Transverse colon (tissue), 4 donors: ENCODE measurements around the gene NDUFA6. TPM values are rescaled to one million over a fixed set of nuclear protein-coding genes. Genes with fewer than 3 reads are reported as not detected.

ENCODE experiments used
- DNase-seq: peaks from one replicate; pipeline ENCODE4 v3.0.0-alpha.2; 2019
- H3K27ac ChIP-seq, 4 donors: fragments of 200-600 bp; sonication (generic); 2 replicates each; pipeline ENCODE4 v1.5.1; 2016 to 2018; ENCODE audit warnings: inconsistent platforms in 4 of 4
- H3K27me3 ChIP-seq: fragments of 200-600 bp; sonication (generic); 2 replicates; pipeline ENCODE4 v1.5.1; 2017; ENCODE audit warnings: inconsistent platforms
- H3K36me3 ChIP-seq, 4 donors: fragments of 200-600 bp; sonication (generic); 2 replicates each; pipeline ENCODE4 v1.5.1; 2017 to 2019; ENCODE audit warnings: inconsistent platforms in 4 of 4
- H3K4me1 ChIP-seq, 4 donors: fragments of 200-600 bp; sonication (generic); 2 replicates each; pipeline ENCODE4 v1.5.1; 2017 to 2020; ENCODE audit warnings: inconsistent platforms in 4 of 4
- H3K4me3 ChIP-seq, 4 donors: fragments of 200-600 bp; sonication (generic); 1 replicate in 1 of 4; 2 replicates in 3 of 4; pipeline versions ENCODE4 v1.5.1 to v1.6.1; 2017 to 2019; ENCODE audit warnings: inconsistent platforms in 4 of 4
- H3K9me3 ChIP-seq, 2 donors: fragments of 200-600 bp; sonication (generic); 2 replicates each; pipeline ENCODE4 v1.5.1; 2017 to 2019; ENCODE audit warnings: inconsistent platforms in 2 of 2
- CTCF ChIP-seq, 5 experiments: fragments of 200-600 bp in 3 of 5; fragments of 450-650 bp in 2 of 5; sonication (generic) in 3 of 5; IDR thresholded peaks; 1 replicate in 2 of 5; 2 replicates in 3 of 5; pipeline ENCODE4 v1.5.1; 2016 to 2017; ENCODE audit warnings: antibody characterized with exemption in 5 of 5, inconsistent platforms in 3 of 5, mild to moderate bottlenecking in 2 of 5, moderate library complexity in 1 of 5
- EP300 ChIP-seq: sonication (generic); formaldehyde crosslinking; IDR thresholded peaks from one replicate; pipeline ENCODE4 v1.6.1; 2017; ENCODE audit warnings: antibody characterized with exemption, low read depth
- POLR2A ChIP-seq: fragments of 450-650 bp; IDR thresholded peaks from one replicate; pipeline ENCODE4 v1.6.1; 2016; ENCODE audit warnings: antibody characterized with exemption, mild to moderate bottlenecking, moderate library complexity
- POLR2AphosphoS5 ChIP-seq, 3 donors: sonication (generic); formaldehyde crosslinking; IDR thresholded peaks; one replicate each; pipeline ENCODE4 v1.6.1; 2016; ENCODE audit warnings: antibody characterized with exemption in 3 of 3
- WGBS, 2 donors: methylation state at CpG; one replicate each; pipeline ENCODE4 v1.1.5; 2018; ENCODE audit warnings: low coverage in 1 of 2; 5-methylcytosine and 5-hydroxymethylcytosine counted together
- in situ Hi-C, 4 donors: fragments of 200-750 bp; cut with MboI; loops; one replicate each; pipeline versions ENCODE4 v1.15.0 to v1.15.1; 2017; ENCODE audit warnings: low sequenced_read_pairs in 3 of 4, low pct_ligation_motif_present in 1 of 4, low pct_unique_long_range_greater_than_20kb in 1 of 4
- intact Hi-C: fragments of 100-400 bp; cut with DNase I; formaldehyde crosslinking; loops from one replicate; pipeline ENCODE4 v1.15.1; 2023; ENCODE audit warnings: low total_unique reads
- total RNA-seq, 4 donors: library from RNA; depleted of rRNA; stranded (reverse); fragments of >200 nt; gene quantifications; one replicate each; pipeline ENCODE4 v1.1.0, GENCODE V29; 2016

NDUFA6 gene
- total RNA-seq, 4 donors from 2014 or later = 17.2 to 723 (median 88.7) TPM

- TF ChIP-seq POLR2AphosphoS5 (IDR thresholded peaks at IDR 0.05) (no peak), POLR2A (no peak), CTCF (IDR thresholded peaks at IDR 0.05) (no peak), EP300 (no peak)
- no peaks in the 10 kb centered on the region for H3K27me3 ChIP-seq
- no peaks in the 10 kb centered on the region for H3K36me3 ChIP-seq
- WGBS, 2 donors = 61 to 65% methylated on average over 3 to 9 of the region's 9 CpGs
- H3K9me3 ChIP-seq = no peaks in the 10 kb centered on the region
- in situ Hi-C loops = no loop called here
- no peak for DNase-seq
- H3K27ac ChIP-seq = peak overlapping the region; percentile 90 to 94 (median 92)
- peak overlapping the region; percentile 63 to 81 (median 70) for H3K4me3 ChIP-seq
- peaks cover 29 to 47% (median 40%) of the 10 kb centered on the region in 4 donors for H3K4me1 ChIP-seq
- intact Hi-C loops = no loop called here
Observed at GRCh38 chr22:42074846-42075676, 15.5 kb downstream of the NDUFA6 start.

GRCh38 chr22:42074132-42074811 is 16.3 kb downstream of the NDUFA6 start, which contains the start of gene PHETA2:
TSS of gene PHETA2 (plus strand) at chr22:42074248. CDS start at chr22:42077294, 3,046 bp downstream.
- Histone ChIP-seq H3K27me3 (no peaks in the 10 kb centered on the region), H3K4me1 (peaks cover 33 to 54% (median 46%) of the 10 kb centered on the region in 4 donors), H3K27ac (peak within 1 kb of the TSS; percentile 90 to 94 (median 92)), H3K36me3 (no peaks in the 10 kb centered on the region), H3K9me3 (no peaks in the 10 kb centered on the region), H3K4me3 (peak within 1 kb of the TSS; percentile 63 to 81 (median 70))
- in situ Hi-C loops = no loop called here
- intact Hi-C loops = no loop called here
- peak; percentile 55 for TF ChIP-seq POLR2A
- peak; percentile 40 to 76 (median 55) for TF ChIP-seq CTCF (IDR thresholded peaks at IDR 0.05)
- peak in 1 of 3 donors; percentile 37 for TF ChIP-seq POLR2AphosphoS5 (IDR thresholded peaks at IDR 0.05)
- TF ChIP-seq EP300 = no peak
- peak; percentile 63 for DNase-seq
- 0 to 3% methylated on average over 1 to 25 of the region's 55 CpGs for WGBS, 2 donors

- in situ Hi-C loops (no loop called here), intact Hi-C loops (no loop called here)
- H3K27me3 ChIP-seq = no peaks in the 10 kb centered on the region
- peaks cover 27 to 52% (median 40%) of the 10 kb centered on the region in 4 donors for H3K4me1 ChIP-seq
- H3K4me3 ChIP-seq = peak overlapping the region; percentile 63 to 81 (median 70)
- no peak for DNase-seq
- H3K36me3 ChIP-seq = no peaks in the 10 kb centered on the region
- peak overlapping the region; percentile 90 to 94 (median 92) for H3K27ac ChIP-seq
- no peaks in the 10 kb centered on the region for H3K9me3 ChIP-seq
- TF ChIP-seq EP300 = no peak
- no peak for TF ChIP-seq POLR2AphosphoS5 (IDR thresholded peaks at IDR 0.05)
- no peak for TF ChIP-seq POLR2A
- no peak for TF ChIP-seq CTCF (IDR thresholded peaks at IDR 0.05)
- 78% methylated on average over 13 of the region's 14 CpGs; no CpG with 5 or more reads in 1 of the 2 donors for WGBS, 2 donors
Observed at GRCh38 chr22:42073621-42074041, 16.9 kb downstream of the NDUFA6 start.
